ENCODE measurements around the gene DECR2.

DECR2 gene

DNA sequence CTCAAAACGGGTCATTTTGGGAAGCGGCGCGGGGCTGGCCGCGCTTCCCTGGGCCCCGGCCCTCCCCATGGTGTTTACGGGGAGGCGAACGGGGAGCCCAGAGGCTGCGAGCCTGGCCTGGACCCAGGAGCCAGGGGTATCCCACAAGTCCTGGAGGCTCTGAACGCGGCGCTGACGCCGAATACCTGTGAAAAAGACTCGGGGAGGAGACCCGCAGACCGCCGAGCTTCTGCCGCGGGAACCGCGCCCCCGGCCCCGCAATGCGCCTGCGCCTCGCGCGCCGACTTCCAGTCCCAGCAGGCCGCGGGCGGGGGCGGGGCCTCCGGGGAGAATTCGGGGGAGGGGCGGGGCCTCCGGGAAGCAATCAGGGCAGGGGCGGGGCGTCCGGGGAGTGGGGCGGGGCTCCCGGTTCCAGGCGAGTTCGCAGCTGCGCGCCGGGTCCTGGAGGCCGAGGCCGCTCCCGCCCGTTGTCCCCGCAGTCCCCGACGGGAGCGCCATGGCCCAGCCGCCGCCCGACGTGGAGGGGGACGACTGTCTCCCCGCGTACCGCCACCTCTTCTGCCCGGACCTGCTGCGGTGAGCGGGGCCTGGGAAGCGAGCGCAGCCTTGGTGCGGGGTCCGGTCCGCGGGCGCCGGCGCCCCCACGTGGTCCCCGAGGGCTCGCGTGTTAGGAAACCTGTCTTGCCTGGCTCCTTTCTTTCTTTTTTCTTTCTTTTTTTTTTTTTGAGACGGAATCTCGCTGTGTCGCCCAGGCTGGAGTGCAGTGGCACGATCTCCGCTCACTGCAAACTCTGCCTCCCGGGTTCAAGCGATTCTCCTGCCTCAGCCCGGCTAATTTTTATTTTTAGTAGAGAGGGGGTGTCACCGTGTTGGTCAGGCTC lies at the start of gene DECR2 (continued):
- TF ChIP-seq ZNF2 (tag by site-specific recombination; IDR thresholded peaks at IDR 0.05) (peak; percentile 96), ZBTB7A (tag by site-specific recombination; IDR thresholded peaks at IDR 0.05; ENCODE audit: low read depth) (peak; percentile 69; the same call in 1 of the 2 replicates), ZNF623 (tag by site-specific recombination; IDR thresholded peaks at IDR 0.05) (no peak), ZNF704 (tag by site-specific recombination; IDR thresholded peaks at IDR 0.05) (no peak), ZNF155 (tag by site-specific recombination; IDR thresholded peaks at IDR 0.05) (no peak), SCRT2 (tag by site-specific recombination; IDR thresholded peaks at IDR 0.05) (no peak), EGR2 (tag by site-specific recombination; IDR thresholded peaks at IDR 0.05; ENCODE audit: low read depth) (0 out of 2 replicates have a peak, but pooled peaks have one; percentile 6), ZNF324 (tag by site-specific recombination; IDR thresholded peaks at IDR 0.05) (peak; percentile 63; the same call in 1 of the 2 replicates), TRIM28 (IDR thresholded peaks at IDR 0.05; ENCODE audit: borderline replicate concordance, low read length) (no peak), ZNF548 (tag by site-specific recombination; IDR thresholded peaks at IDR 0.05) (no peak), ZNF10 (tag by site-specific recombination; IDR thresholded peaks at IDR 0.05) (0 out of 2 replicates have a peak, but pooled peaks have one; percentile 30), ZNF785 (tag by site-specific recombination; IDR thresholded peaks at IDR 0.05) (no peak), ZNF792 (tag by site-specific recombination; IDR thresholded peaks at IDR 0.05) (no peak), ZBTB49 (tag by site-specific recombination; IDR thresholded peaks at IDR 0.05; ENCODE audit: low read depth) (no peak), ZXDB (tag by site-specific recombination; IDR thresholded peaks at IDR 0.05) (peak; percentile 26; the same call in 1 of the 2 replicates), ZNF501 (tag by site-specific recombination; IDR thresholded peaks at IDR 0.05) (0 out of 2 replicates have a peak, but pooled peaks have one; percentile 5), RBAK (tag by site-specific recombination; IDR thresholded peaks at IDR 0.05) (no peak), TCF7L2 (IDR thresholded peaks at IDR 0.05; ENCODE audit: borderline replicate concordance, low read depth, low read length) (no peak), ZBTB11 (tag by site-specific recombination; conservative IDR thresholded peaks at IDR 0.05; ENCODE audit: low read depth) (peak; percentile 38; the same call in 1 of the 2 replicates), ZNF837 (tag by site-specific recombination; IDR thresholded peaks at IDR 0.05) (peak; percentile 99), ZNF391 (tag by site-specific recombination; IDR thresholded peaks at IDR 0.05; ENCODE audit: borderline replicate concordance, low read depth) (peak; percentile 69; the same call in 1 of the 2 replicates), MYNN (tag by site-specific recombination; IDR thresholded peaks at IDR 0.05; ENCODE audit: borderline replicate concordance) (no peak), ZNF843 (tag by site-specific recombination; IDR thresholded peaks at IDR 0.05) (peak; percentile 61; the same call in 1 of the 2 replicates)
- TF ChIP-seq, protein P1, sequence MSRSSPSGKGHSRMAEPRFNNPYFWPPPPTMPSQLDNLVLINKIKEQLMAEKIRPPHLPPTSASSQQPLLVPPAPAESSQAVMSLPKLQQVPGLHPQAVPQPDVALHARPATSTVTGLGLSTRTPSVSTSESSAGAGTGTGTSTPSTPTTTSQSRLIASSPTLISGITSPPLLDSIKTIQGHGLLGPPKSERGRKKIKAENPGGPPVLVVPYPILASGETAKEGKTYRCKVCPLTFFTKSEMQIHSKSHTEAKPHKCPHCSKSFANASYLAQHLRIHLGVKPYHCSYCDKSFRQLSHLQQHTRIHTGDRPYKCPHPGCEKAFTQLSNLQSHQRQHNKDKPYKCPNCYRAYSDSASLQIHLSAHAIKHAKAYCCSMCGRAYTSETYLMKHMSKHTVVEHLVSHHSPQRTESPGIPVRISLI (tag by site-specific recombination; IDR thresholded peaks at IDR 0.05): peak; percentile 93
- TF ChIP-seq, protein P2, sequence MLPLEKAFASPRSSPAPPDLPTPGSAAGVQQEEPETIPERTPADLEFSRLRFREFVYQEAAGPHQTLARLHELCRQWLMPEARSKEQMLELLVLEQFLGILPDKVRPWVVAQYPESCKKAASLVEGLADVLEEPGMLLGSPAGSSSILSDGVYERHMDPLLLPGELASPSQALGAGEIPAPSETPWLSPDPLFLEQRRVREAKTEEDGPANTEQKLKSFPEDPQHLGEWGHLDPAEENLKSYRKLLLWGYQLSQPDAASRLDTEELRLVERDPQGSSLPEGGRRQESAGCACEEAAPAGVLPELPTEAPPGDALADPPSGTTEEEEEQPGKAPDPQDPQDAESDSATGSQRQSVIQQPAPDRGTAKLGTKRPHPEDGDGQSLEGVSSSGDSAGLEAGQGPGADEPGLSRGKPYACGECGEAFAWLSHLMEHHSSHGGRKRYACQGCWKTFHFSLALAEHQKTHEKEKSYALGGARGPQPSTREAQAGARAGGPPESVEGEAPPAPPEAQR (tag by site-specific recombination; IDR thresholded peaks at IDR 0.05): no peak
- TF ChIP-seq, protein P3, sequence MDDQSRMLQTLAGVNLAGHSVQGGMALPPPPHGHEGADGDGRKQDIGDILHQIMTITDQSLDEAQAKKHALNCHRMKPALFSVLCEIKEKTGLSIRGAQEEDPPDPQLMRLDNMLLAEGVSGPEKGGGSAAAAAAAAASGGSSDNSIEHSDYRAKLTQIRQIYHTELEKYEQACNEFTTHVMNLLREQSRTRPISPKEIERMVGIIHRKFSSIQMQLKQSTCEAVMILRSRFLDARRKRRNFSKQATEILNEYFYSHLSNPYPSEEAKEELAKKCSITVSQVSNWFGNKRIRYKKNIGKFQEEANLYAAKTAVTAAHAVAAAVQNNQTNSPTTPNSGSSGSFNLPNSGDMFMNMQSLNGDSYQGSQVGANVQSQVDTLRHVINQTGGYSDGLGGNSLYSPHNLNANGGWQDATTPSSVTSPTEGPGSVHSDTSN (CRISPR knock-in tag; IDR thresholded peaks at IDR 0.05): no peak; the same call in 1 of the 2 replicates
- TF ChIP-seq, protein P4, sequence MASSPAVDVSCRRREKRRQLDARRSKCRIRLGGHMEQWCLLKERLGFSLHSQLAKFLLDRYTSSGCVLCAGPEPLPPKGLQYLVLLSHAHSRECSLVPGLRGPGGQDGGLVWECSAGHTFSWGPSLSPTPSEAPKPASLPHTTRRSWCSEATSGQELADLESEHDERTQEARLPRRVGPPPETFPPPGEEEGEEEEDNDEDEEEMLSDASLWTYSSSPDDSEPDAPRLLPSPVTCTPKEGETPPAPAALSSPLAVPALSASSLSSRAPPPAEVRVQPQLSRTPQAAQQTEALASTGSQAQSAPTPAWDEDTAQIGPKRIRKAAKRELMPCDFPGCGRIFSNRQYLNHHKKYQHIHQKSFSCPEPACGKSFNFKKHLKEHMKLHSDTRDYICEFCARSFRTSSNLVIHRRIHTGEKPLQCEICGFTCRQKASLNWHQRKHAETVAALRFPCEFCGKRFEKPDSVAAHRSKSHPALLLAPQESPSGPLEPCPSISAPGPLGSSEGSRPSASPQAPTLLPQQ (tag by site-specific recombination; IDR thresholded peaks at IDR 0.05): peak; percentile 24
